DND-41 (cell line): ENCODE results near the gene FHAD1.

Source experiments
- CTCF ChIP-seq: IDR thresholded peaks from 2 replicates; pipeline ENCODE4 v1.5.1; 2012; ENCODE audit warnings: borderline replicate concordance, low read length, moderate library complexity, mild to moderate bottlenecking; ENCODE audit not compliant: poor library complexity, severe bottlenecking; ENCODE audit errors: extremely low read depth
- EZH2 ChIP-seq: IDR thresholded peaks from 3 replicates; pipeline ENCODE4 v1.6.1; 2012; ENCODE audit warnings: borderline replicate concordance, low read depth, mild to moderate bottlenecking, moderate library complexity, low read length, inconsistent platforms; ENCODE audit not compliant: severe bottlenecking

- TF ChIP-seq CTCF (no peak), EZH2 (no peak)
Measured at GRCh38 chr1:15428815-15429435, 181.9 kb downstream of the FHAD1 start.
